HG02642 (cell line): ENCODE data around the gene SMIM13.
A peak's percentile ranks its signal among the peaks of the same experiment; 100 is the strongest.

Source experiments
- ATAC-seq: cut with Tn5 transposase; IDR thresholded peaks from one replicate; pipeline ENCODE4 v1.9.1; 2021; ENCODE audit warnings: mild to moderate bottlenecking; ENCODE audit not compliant: unreplicated experiment, poor library complexity

The SMIM13 gene

DNA sequence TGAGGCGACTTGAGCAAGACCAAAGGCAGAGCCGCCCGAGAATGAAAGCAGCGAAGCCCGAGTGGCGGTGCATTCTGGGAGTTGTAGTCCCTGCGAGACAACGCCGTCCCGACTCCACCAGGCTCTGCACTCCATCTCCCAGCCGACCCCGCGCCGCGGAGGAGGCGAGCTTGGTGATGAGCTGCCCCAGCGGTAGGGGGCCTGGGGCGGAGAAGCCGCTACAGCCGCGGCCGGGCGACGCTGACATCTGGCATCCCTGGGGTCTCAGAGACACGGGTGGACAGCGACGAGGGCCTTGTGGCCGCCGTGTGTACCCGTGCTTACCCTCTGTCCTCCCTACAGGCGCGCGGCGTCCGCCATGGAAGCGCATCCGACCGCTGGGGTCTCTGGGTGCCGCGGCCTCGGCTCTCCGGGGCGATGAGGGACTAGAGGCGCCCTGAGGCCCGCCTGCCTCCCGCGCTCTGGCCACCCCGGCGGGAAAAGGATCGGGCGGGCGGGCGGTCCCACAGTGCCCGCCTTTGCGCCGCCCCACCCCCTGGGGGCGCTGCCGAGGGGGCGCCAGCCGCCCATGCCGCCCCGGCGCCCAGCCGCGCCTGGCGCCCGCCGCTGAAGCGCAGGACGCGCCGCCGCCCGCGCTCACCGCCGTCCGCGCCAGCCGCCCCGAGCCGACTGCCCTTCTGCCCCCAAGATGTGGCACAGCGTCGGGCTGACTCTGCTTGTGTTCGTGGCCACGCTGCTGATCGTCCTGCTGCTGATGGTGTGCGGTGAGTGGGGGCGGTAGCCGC lies at the start of gene SMIM13:
Gene SMIM13, plus strand, starts transcription at position 209 of the 785 bp plus-strand sequence. Its CDS starts 480 bp downstream, at position 689.
- peak; percentile 94 for ATAC-seq

DNA sequence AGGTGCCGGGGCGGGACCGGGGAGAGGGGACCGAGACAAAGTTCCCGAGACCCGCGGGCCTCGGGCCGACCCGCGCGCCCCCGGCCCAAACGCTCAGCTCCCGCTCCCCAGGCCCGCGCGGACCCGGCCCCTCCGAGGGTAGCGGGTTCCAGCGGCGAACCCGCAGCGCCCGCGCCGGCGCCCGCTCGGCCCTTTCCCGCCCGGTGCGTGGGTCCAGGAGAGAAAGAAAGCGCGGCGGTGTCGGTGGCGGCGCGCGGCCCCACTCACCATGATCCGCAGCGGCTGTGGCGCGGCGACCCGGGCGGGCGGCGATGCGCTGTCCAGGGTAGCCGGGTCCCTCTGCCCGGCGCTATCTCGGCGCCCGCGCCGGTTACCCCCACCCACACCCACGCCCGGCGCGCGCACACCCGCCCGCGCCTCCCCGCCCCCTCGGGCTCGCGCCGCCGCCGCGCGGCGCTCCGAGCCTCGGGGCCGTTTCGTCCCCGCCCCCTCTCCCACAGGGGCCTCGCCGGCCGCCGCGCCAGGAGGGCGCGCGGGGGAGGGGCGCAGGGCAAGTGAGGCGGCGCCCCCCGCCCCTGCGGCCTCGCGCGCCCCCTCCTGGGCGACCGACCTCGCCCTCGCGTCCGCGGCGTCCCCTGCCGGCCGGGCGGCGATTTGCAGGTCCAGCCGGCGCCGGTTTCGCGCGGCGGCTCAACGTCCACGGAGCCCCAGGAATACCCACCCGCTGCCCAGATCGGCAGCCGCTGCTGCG lies 49.5 kb upstream of the SMIM13 start, which contains the start of gene ELOVL2:
Gene ELOVL2, minus strand, starts transcription at position 345 of the 751 bp plus-strand sequence. Its CDS starts 75 bp downstream, at position 270.
- peak; percentile 63 for ATAC-seq

DNA sequence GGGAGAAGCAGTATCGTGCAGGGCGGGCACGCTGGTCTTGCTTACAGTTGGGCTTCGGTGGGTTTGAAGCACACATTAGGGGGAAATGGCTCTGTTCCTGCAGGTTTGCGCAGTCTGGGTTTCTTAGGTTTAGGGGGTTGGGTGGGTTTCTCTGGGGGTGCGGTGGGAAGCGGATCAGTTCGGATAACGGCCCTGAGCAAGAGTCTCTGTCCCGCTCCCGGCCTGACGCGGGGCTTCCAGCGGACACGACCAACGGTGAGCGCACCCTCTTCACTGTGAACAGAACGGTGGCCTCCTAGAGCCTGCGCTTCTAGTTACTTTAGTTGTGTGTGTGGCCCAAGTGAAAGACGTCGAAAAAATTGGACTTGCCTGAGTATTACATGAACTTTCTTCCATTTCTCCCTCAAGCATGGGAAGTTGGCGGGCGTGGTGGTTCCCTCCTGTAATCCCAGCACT lies 48.9 kb upstream of the SMIM13 start:
- no peak for ATAC-seq

DNA sequence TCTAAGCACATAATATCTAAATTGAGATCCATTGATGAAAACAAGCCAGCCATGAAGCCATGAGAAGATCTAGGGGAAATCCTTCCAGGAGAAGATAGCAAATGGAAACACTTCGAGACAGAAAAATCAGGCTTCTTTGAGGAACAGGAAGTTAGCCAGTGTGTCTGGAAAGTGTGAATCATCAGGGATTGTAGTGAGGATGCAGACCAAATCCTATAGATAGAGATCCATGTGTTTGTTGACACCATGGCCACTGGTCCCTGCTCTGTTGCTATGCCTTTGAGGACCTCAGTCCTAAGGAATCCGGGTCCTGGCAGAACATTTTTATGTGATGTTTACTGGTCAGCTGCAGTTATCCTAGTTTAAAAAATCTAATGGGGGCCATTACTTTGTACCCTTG lies 42.9 kb upstream of the SMIM13 start:
- ATAC-seq = no peak

DNA sequence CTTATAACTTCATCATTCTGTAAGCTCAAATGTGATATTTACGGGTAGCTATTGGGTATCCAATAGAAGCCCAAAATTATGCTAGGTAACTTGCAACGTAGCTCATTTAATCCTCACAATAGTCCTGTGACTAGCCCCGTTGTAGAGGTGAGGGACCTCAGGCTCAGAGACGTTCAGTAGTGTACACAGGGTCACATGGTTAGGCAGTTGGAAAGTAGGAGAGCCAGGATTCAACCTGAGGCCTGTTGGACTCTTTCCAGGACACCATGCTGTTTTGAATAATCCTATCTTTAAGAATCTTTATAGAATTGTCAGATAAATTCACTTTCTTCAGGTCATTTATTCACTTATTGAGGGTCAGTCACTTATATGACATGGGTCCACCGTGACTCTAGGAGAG lies 40.3 kb upstream of the SMIM13 start:
- no peak for ATAC-seq

DNA sequence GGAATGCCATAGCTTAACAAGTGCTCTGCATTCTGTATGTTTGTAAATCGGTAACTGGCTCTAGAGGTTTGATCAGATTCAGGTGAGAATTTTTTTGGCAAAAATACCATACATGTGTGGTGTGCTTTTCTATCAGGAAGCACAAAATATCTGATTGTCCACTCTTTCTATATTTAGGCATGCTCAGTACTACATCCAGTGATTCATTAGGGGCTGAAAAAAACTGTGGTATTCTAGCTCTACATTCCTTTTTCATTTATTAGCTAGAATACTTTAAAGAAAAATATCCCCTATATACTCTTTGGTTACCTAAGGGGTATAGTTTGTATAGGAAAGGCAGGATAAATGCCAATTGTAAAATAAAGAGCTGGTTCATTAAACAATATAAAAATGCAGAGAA lies 38.9 kb upstream of the SMIM13 start:
- no peak for ATAC-seq

DNA sequence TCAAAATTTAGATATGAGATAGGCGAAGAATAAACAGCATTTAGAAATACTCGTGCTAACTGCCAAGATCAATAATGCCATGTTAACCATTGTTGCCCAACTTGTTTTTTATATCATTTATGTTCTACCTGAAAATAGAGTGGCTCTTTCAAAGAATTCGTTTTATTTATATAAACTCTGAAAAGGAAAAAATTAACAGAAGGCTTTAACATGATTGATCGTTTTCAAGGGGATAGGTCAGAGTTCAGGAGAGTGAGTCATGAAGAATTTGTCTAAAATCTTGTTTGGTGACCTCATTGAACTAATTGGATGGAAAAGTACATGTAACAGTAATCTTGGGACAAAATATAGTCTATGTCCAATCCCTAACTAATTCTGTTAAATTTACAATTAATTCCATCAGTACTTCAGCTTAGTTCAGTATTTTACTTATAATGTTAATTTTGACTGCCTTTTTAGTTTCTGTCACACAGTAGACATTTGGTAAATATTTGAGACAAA lies 38.5 kb upstream of the SMIM13 start:
- no peak for ATAC-seq

DNA sequence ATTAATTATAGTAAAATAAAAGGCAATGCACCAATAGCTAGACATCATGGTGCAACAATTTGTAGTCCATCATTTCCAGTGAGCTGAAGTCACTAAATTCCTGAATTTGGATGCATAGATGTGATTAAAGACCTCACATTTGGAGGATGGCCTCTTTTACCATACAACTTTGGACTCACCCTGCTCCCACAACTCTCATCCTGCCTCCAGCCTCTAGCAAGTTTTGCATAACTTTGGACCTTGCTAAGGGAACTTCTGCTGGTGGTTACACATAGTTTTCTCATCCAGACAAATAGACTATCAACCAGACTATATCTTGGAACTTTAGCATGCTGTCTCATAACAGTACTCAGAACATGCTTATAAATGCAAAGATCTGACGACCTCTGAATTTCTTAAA lies 36.8 kb upstream of the SMIM13 start:
- no peak for ATAC-seq

DNA sequence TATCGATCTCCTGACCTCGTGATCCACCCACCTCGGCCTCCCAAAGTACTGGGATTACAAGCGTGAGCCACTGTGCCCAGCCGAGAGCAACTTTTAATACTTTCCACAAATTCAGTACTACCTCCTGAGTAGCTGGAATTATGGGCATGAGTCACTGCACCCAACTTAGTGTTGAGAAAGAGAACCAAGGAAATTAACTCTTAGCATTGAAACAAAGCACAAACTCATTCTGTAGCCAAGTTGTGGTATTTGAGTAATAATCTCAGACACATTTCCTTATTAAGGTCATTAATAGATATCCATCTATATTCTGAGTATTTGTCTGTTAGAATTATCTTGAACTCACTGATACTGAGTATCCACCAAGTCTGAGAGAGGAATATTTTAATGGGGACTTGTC lies 35.2 kb upstream of the SMIM13 start:
- no peak for ATAC-seq

DNA sequence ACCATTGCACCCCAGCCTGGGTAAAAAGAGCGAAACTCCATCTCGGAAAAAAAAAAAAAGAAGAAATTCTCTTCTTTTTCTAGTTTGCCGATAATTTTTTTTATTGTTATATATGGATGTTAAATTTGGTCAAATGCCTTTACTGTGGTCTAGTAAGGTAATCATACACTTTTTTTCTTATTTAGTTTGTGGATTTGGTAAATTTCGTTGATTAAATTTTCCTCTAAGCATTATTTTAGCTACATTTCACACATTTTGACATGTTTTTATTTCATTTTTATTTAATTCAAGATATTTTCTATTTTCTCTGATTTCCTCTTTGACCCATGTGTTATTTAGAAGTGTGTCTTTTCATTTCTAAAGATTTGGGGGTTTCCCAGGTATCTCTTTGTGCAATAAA lies 31.6 kb upstream of the SMIM13 start:
- no peak for ATAC-seq

DNA sequence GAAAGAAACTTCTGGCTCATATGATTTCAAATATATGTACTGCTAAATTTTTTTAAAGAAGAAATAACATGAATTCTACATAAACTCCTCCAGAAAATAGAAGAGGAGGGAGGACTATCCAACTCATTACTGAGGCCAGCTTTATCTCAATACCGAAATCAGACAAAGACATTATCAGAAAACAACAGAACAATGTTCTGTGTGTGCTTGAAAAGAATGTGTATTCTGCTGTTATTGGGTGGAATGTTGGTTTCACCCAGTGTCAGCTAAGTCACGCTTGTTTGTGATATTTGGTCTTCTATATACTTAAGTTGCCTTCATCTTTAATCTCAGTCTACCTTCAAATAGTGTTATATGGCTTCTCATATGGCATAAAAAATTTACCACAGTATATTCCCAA lies 30.9 kb upstream of the SMIM13 start:
- no peak for ATAC-seq

DNA sequence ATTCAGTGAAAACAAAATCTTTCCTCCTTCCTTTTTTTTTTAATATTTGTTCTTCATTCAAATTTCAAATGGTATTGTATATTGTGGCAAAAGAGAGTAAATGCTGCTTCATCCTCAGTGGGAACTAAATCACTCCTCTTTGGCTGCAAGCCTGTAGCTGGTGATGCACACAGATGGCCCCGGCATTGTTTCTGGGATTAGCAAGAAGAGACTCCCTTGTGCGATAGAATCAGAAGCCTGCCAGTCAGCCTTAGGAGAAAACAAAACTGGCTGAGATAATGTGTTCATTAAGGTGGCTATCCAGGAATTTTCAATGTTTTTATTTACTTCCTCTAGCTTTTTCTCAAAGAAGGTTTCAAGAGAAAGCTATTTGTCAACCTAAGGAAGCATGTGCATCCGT lies 28.8 kb upstream of the SMIM13 start:
- no peak for ATAC-seq

DNA sequence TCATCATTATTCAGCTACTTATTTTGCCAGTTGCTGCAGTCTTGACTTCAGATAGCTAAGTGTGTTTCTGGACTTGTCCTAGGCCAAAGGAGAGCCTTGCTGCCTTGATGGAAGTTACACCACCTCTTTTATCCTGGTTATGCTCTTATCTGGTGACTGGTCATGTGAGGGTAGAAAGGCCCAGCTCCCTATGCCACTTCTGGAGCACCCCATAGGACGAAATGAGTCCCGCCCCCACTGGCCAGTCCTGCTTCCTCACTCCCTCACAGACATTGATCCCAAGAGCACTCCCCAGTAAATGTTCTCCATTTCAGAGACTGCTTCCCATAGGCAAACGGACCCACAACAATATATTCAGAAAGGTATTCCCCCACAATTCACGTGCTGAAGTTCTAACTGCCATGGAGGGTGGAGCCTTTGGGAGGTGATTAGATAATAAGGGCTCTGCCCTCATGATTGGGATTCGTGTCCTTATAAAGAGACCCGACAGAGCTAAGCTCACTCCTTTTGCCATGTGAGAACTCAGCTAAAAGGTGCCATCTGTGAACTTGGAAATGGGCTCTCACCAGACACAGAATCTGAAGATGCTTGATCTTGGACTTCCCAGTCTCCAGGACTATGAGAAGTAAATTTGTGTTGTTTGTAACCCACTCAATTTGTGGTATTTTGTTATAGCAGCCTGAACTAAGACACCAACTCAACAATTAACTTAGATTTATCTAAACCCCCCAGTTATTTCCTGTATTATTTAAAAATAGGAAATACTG lies 28.0 kb upstream of the SMIM13 start:
- no peak for ATAC-seq

DNA sequence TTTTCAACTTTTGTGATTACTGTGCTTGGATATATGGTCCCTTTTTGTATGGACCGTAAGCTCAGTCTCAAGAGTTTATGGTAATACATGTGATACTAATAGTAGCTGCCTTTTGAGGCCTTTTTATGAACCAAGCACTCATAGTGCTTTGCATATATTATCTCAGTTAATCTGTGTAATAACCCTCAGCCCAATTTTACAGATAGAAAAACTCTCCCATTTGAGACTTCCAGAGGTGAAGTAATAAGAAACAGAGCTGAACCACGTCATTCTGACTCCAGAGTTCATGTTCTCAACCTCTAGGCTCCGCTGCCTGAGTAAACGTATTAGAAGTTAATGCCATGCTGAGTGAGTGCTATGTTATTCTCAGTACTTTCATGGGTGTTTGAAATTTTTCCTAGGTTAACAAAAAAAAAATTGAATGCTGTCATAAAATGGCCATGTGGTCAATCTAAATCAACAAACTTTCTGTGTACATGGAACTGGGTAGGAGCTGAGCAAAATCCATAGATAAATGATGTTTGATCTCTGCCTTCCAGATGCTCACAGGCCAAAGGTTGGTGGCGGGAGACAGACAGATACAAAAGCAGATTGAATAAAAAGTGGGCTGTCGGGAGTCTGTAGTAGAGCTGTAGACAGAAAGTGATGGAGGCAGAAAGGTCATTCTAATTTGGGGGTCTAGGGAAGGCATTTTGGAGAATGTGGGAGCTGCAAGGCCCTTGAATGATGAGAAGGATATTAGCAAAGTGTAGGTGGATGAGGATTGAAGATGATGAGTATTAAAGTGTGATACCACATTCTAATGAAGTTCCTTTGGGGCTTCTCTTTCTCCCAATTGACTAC lies 26.9 kb upstream of the SMIM13 start:
- ATAC-seq = no peak

DNA sequence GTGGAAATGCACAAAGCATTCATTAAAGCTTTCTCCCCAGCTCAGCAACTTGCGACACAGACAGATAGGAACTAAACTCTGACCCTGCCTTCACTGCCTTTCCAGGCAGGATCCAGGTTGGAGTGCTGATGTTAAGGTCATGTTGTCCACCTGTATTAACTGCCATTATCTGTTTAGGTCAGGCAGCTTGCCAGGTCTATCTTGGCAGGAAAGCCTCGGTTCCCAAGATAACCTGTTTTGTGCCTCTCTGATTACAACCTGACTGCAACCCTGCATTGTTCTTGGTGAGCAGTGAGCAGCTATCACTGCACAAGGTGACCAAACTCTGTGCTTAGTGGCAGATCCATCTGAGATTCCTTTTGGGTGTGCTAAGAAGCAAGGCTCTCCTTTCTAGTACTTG lies 26.3 kb upstream of the SMIM13 start:
- no peak for ATAC-seq

DNA sequence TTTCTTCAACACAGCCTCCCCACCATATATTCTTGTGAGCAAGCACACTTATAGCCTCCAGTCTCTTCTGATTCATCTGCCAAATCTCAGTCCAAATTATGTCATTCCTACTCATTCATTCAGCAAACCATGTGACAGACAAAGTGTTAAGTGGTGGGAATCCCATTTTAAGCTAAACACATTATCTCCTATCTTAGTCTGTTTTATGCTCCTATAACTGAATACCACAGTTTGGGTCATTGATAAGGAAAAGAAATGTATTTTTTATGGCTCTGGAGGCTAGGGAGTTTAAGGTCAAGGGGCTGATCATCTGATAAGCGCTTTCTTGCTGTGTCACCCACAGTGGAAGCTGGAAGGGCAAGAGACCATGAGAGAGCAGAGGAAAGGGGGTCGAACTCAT lies 23.9 kb upstream of the SMIM13 start:
- no peak for ATAC-seq

DNA sequence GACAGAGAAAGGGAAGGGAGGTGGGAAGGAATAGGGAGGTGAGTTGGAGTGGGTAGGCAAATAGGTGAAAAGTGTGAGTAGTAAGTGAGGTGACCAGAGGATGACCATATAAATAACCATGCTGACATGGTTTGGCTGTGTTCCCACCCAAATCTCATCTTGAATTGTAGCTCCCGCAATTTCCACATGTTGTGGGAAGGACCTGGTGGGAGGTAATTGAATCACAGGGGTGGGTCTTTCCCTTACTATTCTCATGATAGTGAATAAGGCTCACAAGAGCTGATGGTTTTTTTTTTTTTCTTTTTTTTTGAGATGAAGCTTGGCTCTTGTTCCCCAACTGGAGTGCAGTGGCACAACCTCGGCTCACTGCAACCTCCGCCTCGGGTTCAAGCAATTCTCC lies 21.5 kb upstream of the SMIM13 start:
- no peak for ATAC-seq

DNA sequence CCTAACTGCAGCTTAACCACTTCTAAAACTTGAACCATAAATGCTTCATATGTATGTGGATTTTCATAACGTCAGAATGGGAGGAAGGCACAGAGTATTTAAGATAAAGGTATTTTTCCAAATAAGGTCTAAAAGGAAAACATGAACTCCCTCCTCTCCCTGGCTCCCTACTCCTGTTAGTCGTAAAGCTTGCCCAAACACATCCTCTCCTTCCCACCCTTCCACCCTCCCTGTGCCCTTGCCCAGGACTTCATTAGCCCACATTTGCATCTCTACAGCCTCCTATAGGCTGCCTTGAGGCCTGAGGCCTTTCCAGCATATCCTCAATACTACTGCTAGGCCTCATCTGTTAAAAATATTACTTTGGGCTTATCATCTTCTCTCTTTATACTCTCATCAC lies 17.1 kb upstream of the SMIM13 start:
- no peak for ATAC-seq

DNA sequence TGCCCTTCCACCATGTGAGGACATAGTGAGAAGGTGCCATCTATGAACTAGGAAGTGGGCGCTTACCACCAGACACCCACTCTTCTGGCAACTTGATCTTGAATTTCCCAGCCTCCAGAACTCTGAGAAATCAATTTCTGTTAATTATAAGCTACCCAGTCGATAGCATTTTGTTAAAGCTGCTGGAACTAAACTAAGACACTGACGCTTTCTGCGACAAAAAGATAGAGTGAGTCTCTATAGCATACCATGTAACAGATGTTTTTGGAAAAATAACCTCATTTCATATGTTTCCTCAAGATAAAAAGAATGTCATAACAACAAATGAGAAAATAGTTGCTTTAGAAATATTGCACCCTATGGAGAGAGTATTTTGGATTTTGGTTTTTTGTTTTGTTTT lies 15.4 kb upstream of the SMIM13 start:
- no peak for ATAC-seq

DNA sequence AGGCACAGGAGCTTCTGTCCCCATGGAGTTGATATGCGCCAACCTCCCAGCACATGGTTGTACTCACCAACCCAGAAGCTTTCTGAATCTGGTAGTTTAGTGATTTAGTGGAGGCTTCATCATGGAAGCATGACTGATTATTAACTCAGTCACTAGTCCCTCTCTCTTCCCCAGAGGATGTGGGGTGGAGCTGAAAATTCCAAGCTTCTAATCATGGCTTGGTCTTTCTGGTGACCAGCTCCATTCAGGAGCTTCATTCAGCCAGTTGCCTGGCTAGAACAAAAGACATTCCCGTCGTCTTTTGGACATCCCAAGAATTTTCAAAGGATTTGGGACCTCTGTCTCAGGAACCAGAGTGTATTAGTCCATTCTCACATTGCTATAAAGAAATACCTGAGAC lies 13.3 kb upstream of the SMIM13 start:
- no peak for ATAC-seq
